Motor neuron (in vitro differentiated cells): Measurements from ENCODE around the gene CNIH1. TPM values are rescaled to one million over a fixed set of nuclear protein-coding genes. Genes with fewer than 3 reads are reported as not detected.
"Not testable (repeated sequence)": the region's sequence is repeated elsewhere in the genome, so short reads cannot be mapped to it uniquely, and the experiment has no call there.

Experiments
- ATAC-seq, 8 experiments: fragments of 200-7000 bp; cut with Tn5 transposase; replicated peaks in 6 of 8; 2 replicates each; pipeline ENCODE4 v1.8.0; 2021; ENCODE audit warnings: mild to moderate bottlenecking in 8 of 8, moderate library complexity in 8 of 8
- H3K27ac ChIP-seq, 2 donors: fragments of 250-450 bp; sonication (Bioruptor Pico); 2 replicates each; pipeline ENCODE4 v1.9.0; 2021; ENCODE audit warnings: antibody characterized with exemption in 2 of 2, mild to moderate bottlenecking in 2 of 2, moderate library complexity in 1 of 2
- H3K4me1 ChIP-seq, 2 donors: fragments of 250-450 bp; sonication (Bioruptor Pico); replicated peaks in 1 of 2; 2 replicates each; pipeline ENCODE4 v1.6.1; 2021; ENCODE audit warnings: antibody characterized with exemption in 2 of 2, mild to moderate bottlenecking in 2 of 2, moderate library complexity in 1 of 2
- H3K4me3 ChIP-seq, 5 donors: fragments of 250-450 bp; sonication (Bioruptor Pico); 2 replicates each; pipeline ENCODE4 v1.9.0; 2021; ENCODE audit warnings: antibody characterized with exemption in 5 of 5, mild to moderate bottlenecking in 5 of 5, moderate library complexity in 4 of 5
- WGBS, 10 experiments: fragments of 450-650 bp; shearing (Covaris generic); methylation state at CpG; one replicate each; pipeline ENCODE4 v1.0.0; 2022; 5-methylcytosine and 5-hydroxymethylcytosine counted together
- in situ Hi-C, 9 experiments: fragments of 400-800 bp; cut with MboI; loops; one replicate each; pipeline ENCODE4 v1.15.0; 2021; ENCODE audit warnings: low sequenced_read_pairs in 9 of 9, low pct_unique_long_range_greater_than_20kb in 2 of 9; ENCODE audit not compliant: unreplicated experiment in 9 of 9
- total RNA-seq, 8 experiments: library from RNA; unstranded; fragments of 300-600 nt; gene quantifications; 2 replicates each; pipeline versions ENCODE4 v1.2.3 to v1.2.4, GENCODE V29; 2022

Gene CNIH1
- total RNA-seq, 8 experiments from 2014 or later, result 47.7 to 243 (median 78.3) TPM

GRCh38 chr14:54480830-54481562, 39.8 kb upstream of the CNIH1 start:
- H3K27ac ChIP-seq, result no peak overlapping the region
- 56 to 100% (median 89%) methylated on average over 2 to 4 of the region's 4 CpGs for WGBS, 10 experiments
- no peaks in the 10 kb centered on the region for H3K4me1 ChIP-seq
- ATAC-seq, result no peak
- no peak overlapping the region for H3K4me3 ChIP-seq
- in situ Hi-C loops, result no loop called here

- Histone ChIP-seq H3K4me3 (no peak overlapping the region), H3K4me1 (no peaks in the 10 kb centered on the region), H3K27ac (no peak overlapping the region)
- in situ Hi-C loops, result no loop called here
- ATAC-seq, result no peak
- 0 to 92% (median 73%) methylated on average over 1 to 3 of the region's 3 CpGs; no CpG with 5 or more reads in 1 of the 10 experiments for WGBS, 10 experiments
Measured at GRCh38 chr14:54478636-54479215, 37.6 kb upstream of the CNIH1 start.

GRCh38 chr14:54475911-54476310, 34.7 kb upstream of the CNIH1 start:
- in situ Hi-C loops, result no loop called here
- no peak for ATAC-seq
- Histone ChIP-seq H3K4me3 (no peak overlapping the region), H3K27ac (no peak overlapping the region), H3K4me1 (no peaks in the 10 kb centered on the region)
- WGBS, 10 experiments, result 25 to 100% (median 93%) methylated on average over 3 to 4 of the region's 4 CpGs

- WGBS, 10 experiments, result 49 to 95% (median 86%) methylated on average over 2 to 4 of the region's 4 CpGs
- Histone ChIP-seq H3K27ac (no peak overlapping the region), H3K4me3 (no peak overlapping the region), H3K4me1 (no peaks in the 10 kb centered on the region)
- ATAC-seq, result peak in 2 of 8 experiments; percentile 48 to 52
- in situ Hi-C loops, result no loop called here
Measured at GRCh38 chr14:54475187-54475899, 34.2 kb upstream of the CNIH1 start.

GRCh38 chr14:54474232-54474793, 33.1 kb upstream of the CNIH1 start:
- Histone ChIP-seq H3K4me1 (no peaks in the 10 kb centered on the region), H3K27ac (no peak overlapping the region), H3K4me3 (no peak overlapping the region)
- ATAC-seq, result no peak
- in situ Hi-C loops, result no loop called here
- WGBS, 10 experiments, result 60 to 100% (median 93%) methylated on average over 1 to 2 of the region's 2 CpGs; no CpG with 5 or more reads in 1 of the 10 experiments

- WGBS, 10 experiments, result 77 to 98% (median 93%) methylated on average over 3 to 4 of the region's 4 CpGs; no CpG with 5 or more reads in 4 of the 10 experiments
- ATAC-seq, result peak in 3 of 8 experiments; percentile 57 to 84 (median 66)
- Histone ChIP-seq H3K27ac (no peak overlapping the region), H3K4me3 (no peak overlapping the region), H3K4me1 (no peaks in the 10 kb centered on the region)
- in situ Hi-C loops, result no loop called here
Measured at GRCh38 chr14:54472315-54472714, 31.1 kb upstream of the CNIH1 start.

GRCh38 chr14:54471641-54472040, 30.5 kb upstream of the CNIH1 start:
- ATAC-seq, result peak in 1 of 8 experiments; percentile 9
- Histone ChIP-seq H3K27ac (no peak overlapping the region), H3K4me3 (no peak overlapping the region), H3K4me1 (no peaks in the 10 kb centered on the region)
- WGBS, 10 experiments, result 90 to 100% (median 100%) methylated on average over 1 to 4 of the region's 4 CpGs; no CpG with 5 or more reads in 5 of the 10 experiments
- in situ Hi-C loops, result no loop called here

GRCh38 chr14:54470701-54471100, 29.5 kb upstream of the CNIH1 start:
- Histone ChIP-seq H3K4me3 (no peak overlapping the region), H3K4me1 (peaks cover 0 to 2% of the 10 kb centered on the region in 2 donors), H3K27ac (no peak overlapping the region)
- in situ Hi-C loops, result no loop called here
- ATAC-seq, result no peak
- WGBS, 10 experiments, result 90 to 100% (median 100%) methylated on average over 2 to 3 of the region's 4 CpGs; no CpG with 5 or more reads in 5 of the 10 experiments

- Histone ChIP-seq H3K4me3 (no peak overlapping the region), H3K4me1 (peaks cover 0 to 7% of the 10 kb centered on the region in 2 donors), H3K27ac (no peak overlapping the region)
- in situ Hi-C loops, result no loop called here
- no peak for ATAC-seq
Measured at GRCh38 chr14:54467280-54467679, 26.1 kb upstream of the CNIH1 start.

GRCh38 chr14:54465654-54466053, 24.5 kb upstream of the CNIH1 start:
- Histone ChIP-seq H3K4me3 (no peak overlapping the region), H3K27ac (no peak overlapping the region), H3K4me1 (peaks cover 0 to 7% of the 10 kb centered on the region in 2 donors)
- ATAC-seq, result peak in 4 of 8 experiments; percentile 34 to 77 (median 46)
- in situ Hi-C loops, result no loop called here
- WGBS, 10 experiments, result 40 to 90% (median 79%) methylated on average over 1 to 4 of the region's 4 CpGs; no CpG with 5 or more reads in 5 of the 10 experiments

GRCh38 chr14:54462048-54462447, 20.9 kb upstream of the CNIH1 start:
- Histone ChIP-seq H3K4me1 (peaks cover 0 to 7% of the 10 kb centered on the region in 2 donors), H3K27ac (no peak overlapping the region), H3K4me3 (no peak overlapping the region)
- no peak for ATAC-seq
- 43 to 92% (median 71%) methylated on average over 2 to 5 of the region's 5 CpGs for WGBS, 10 experiments
- in situ Hi-C loops, result no loop called here

- in situ Hi-C loops, result no loop called here
- no peaks in the 10 kb centered on the region for H3K4me1 ChIP-seq
Measured at GRCh38 chr14:54459106-54459505, 17.9 kb upstream of the CNIH1 start.

GRCh38 chr14:54458536-54458935, 17.4 kb upstream of the CNIH1 start:
- H3K4me1 ChIP-seq, H3K27ac ChIP-seq, in situ Hi-C loops, H3K4me3 ChIP-seq, ATAC-seq: not testable (repeated sequence)

More at GRCh38 chr14:54459106-54459505, 17.9 kb upstream of the CNIH1 start:
- Histone ChIP-seq H3K27ac (no peak overlapping the region), H3K4me3 (no peak overlapping the region)
- no peak for ATAC-seq
- 20 to 80% (median 66%) methylated on average over 1 to 3 of the region's 3 CpGs; no CpG with 5 or more reads in 4 of the 10 experiments for WGBS, 10 experiments
